Germinal center (tissue), 1 donor: ENCODE measurements around the gene THBS2.
"Not testable (repeated sequence)": the region's sequence is repeated elsewhere in the genome, so short reads cannot be mapped to it uniquely, and the experiment has no call there.

Source experiments
- DNase-seq: peaks from one replicate; pipeline ENCODE4 v3.0.0; 2012; ENCODE audit warnings: mixed read lengths, low spot score

The THBS2 gene

GRCh38 chr6:169184419-169184818 lies 69.2 kb downstream of the THBS2 start:
- DNase-seq, result no peak

- DNase-seq, result no peak
These were observed 70.4 kb downstream of the THBS2 start for GRCh38 chr6:169183233-169183632.

GRCh38 chr6:169179831-169180230 lies 73.8 kb downstream of the THBS2 start:
- not testable (repeated sequence) for DNase-seq

- DNase-seq, result no peak
These were observed 76.0 kb downstream of the THBS2 start for GRCh38 chr6:169177516-169178166.

DNA sequence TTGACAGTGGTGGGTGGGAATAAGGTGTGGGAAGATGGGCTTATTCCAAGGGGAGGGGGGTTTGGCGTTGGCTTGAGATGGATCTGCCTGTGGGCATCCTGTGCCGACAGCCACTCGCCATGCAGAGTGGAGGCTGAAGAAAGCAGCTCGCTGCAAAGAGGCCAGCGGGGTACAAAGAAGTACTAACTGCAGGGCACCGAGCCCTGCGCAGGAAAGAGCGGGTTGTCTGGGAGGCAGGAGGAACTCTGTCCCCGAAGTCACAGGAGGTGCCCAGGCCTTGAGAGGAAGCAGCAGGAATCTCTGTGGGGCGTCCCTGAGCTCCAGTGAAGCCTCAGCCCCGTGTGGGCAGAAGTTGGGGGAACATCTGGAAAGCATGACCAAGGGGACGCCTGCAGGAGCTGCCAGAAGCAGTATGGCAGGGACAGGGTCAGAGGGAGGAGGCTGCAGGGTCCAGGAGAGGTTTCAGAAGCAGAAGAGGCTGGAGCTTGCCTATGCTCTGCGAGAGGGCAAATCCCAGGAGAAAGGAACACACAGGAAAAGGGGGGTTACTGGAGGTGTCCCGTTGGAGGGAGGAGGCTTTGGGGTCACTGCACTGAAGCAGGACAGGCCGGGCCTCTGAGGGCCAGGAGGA lies 77.2 kb downstream of the THBS2 start:
- DNase-seq, result no peak

DNA sequence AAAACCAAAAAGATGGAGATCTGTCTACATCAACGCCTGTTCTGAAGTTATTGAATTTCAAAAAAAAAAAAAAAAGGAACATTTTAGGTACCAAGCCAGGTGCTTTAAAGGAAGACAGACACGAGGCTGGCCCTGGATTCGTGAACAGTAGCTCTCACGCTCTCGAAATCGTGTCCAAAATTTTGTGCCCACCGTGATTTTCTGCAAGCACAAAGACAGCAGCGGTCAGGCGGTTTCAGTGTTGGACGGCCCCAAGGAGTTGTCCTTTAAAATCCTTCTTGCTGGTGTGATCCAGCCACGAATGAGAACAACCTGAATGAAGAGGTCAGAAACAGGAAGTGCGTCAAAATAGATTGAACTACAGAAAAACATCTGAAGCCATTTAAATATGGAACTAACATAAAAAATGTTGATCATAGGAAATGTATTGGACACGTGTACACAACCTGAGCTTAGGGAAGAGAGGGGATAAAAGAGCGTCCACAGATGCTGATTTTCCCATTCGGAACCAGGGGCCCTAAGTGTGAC lies 78.2 kb downstream of the THBS2 start:
- no peak for DNase-seq

- DNase-seq, result no peak
These were observed 78.9 kb downstream of the THBS2 start for GRCh38 chr6:169174516-169175359.

GRCh38 chr6:169173532-169174268 lies 79.9 kb downstream of the THBS2 start:
- no peak for DNase-seq

- no peak for DNase-seq
These were observed 80.7 kb downstream of the THBS2 start for GRCh38 chr6:169172946-169173345.

- DNase-seq, result no peak
These were observed 81.2 kb downstream of the THBS2 start for GRCh38 chr6:169172456-169172855.

GRCh38 chr6:169171951-169172350 lies 81.7 kb downstream of the THBS2 start:
- DNase-seq, result no peak

GRCh38 chr6:169171016-169171415 lies 82.6 kb downstream of the THBS2 start:
- no peak for DNase-seq

- no peak for DNase-seq
These were observed 83.1 kb downstream of the THBS2 start for GRCh38 chr6:169170583-169170955.

- no peak for DNase-seq
These were observed 83.6 kb downstream of the THBS2 start for GRCh38 chr6:169169941-169170582.

- no peak for DNase-seq
These were observed 84.3 kb downstream of the THBS2 start for GRCh38 chr6:169169375-169169774.

GRCh38 chr6:169168706-169169105 lies 84.9 kb downstream of the THBS2 start:
- DNase-seq, result no peak

DNA sequence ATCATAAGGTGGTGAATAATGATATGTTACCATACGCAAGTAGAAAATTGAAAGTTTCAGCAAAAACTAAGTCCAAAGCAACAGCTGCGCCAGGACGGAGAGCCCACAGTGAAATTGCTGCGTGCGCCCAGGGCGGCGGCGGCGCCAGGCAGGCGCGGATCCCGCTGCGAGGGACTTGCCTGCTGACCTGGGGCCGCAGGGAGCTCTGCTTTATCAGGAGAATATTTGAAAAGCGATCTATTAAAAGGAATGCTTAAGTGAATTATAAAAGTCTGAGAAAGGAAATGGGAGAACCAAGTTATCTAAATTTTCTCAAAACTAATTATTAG lies 85.4 kb downstream of the THBS2 start:
- no peak for DNase-seq

DNA sequence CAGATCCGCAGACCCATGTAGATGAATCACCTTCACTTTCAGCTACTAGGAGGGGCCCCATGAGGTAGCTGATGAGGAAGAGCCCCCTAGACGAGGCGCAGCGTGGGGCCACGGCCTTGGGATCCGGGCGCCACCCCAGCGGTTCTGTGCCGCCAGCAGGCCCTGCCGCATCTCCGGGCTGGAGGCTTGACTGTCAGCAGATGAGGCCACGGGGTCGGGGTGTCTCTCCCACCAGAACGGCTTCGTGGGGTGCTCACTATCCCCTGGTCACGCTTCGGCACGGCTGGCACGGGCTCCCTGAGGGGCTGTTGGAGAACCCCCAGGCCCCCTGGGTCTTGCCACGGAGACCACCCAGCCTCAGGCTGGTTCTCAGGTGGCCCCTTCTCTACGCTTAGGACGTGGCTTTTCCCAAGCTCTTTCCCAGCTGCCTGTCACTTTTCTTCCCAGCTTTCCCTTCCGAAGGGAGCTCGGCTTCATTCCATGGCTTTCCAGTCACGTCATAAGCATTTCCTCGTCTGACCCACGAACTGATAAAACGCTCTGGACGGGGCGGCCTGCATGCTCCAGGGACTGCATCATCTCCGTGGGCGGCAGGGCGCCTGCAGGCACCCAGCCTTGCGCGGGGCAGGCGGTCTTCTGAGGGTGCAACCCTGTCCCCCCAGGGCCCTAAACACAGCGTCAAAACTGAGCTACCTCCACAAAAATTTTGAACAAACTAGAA lies 85.9 kb downstream of the THBS2 start:
- no peak for DNase-seq

DNA sequence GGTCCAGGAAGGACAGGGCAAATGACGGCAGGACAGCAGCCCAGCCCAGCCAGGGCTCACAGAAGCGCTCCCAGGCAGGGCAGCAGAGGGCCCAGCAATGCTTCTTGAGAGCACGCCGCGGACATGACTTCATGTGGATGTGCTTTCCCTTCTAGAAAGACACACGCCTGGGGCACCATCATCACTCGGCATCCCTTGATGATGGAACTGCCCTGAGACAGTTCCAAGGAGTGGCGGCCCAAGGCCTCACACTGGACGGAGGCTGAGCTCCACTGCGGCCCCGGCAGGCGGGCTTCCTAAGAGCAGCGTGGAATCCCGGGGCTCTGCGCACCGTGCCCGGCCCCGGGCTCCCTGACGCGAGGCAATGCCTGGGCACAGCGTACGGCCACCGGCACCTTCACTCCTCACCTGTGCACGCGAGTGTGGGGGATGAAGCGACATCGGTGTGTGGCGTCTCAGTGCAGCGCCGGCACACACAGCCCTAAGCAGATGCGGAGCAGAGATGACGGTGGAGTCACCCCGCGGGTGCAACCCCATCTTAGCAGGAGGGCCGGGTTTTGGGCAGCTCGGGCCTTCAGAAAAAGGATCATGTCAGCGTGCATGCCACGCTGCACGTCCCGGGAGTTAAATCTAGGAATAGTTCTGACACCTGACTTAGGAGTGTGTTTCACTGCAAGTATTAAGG lies 86.6 kb downstream of the THBS2 start:
- DNase-seq, result no peak
